HEK293 (cell line): Measurements from ENCODE around the gene S100A6.

Experiments used
- REST ChIP-seq: fragments of 450-650 bp; formaldehyde crosslinking; IDR thresholded peaks from 2 replicates; pipeline ENCODE4 v1.5.1; 2016; ENCODE audit warnings: missing biosample characterization, missing genetic modification characterization
- ZNF792 ChIP-seq: fragments of 450-650 bp; formaldehyde crosslinking; IDR thresholded peaks from 2 replicates; pipeline ENCODE4 v1.5.1; 2016; ENCODE audit warnings: missing biosample characterization, missing genetic modification characterization
- TF ChIP-seq, protein P1 (sequence below): fragments of 450-650 bp; formaldehyde crosslinking; IDR thresholded peaks from 2 replicates; pipeline ENCODE4 v1.5.1; 2016; ENCODE audit warnings: missing biosample characterization, missing genetic modification characterization
- TF ChIP-seq, protein P2 (sequence below): sonication (generic); formaldehyde crosslinking; IDR thresholded peaks from 2 replicates; pipeline ENCODE4 v1.8.1; 2022; ENCODE audit warnings: mild to moderate bottlenecking, moderate library complexity, missing genetic modification reagents
- TF ChIP-seq, protein P3 (sequence below): fragments of 450-650 bp; IDR thresholded peaks from 2 replicates; pipeline ENCODE4 v1.5.1; 2018; ENCODE audit warnings: missing biosample characterization, mild to moderate bottlenecking, missing genetic modification characterization
- TF ChIP-seq, protein P4 (sequence below): fragments of 450-650 bp; formaldehyde crosslinking; IDR thresholded peaks from 2 replicates; pipeline ENCODE4 v1.5.1; 2016; ENCODE audit warnings: missing biosample characterization, missing genetic modification characterization

- TF ChIP-seq REST (no peak), ZNF792 (no peak)
- TF ChIP-seq, protein P1, sequence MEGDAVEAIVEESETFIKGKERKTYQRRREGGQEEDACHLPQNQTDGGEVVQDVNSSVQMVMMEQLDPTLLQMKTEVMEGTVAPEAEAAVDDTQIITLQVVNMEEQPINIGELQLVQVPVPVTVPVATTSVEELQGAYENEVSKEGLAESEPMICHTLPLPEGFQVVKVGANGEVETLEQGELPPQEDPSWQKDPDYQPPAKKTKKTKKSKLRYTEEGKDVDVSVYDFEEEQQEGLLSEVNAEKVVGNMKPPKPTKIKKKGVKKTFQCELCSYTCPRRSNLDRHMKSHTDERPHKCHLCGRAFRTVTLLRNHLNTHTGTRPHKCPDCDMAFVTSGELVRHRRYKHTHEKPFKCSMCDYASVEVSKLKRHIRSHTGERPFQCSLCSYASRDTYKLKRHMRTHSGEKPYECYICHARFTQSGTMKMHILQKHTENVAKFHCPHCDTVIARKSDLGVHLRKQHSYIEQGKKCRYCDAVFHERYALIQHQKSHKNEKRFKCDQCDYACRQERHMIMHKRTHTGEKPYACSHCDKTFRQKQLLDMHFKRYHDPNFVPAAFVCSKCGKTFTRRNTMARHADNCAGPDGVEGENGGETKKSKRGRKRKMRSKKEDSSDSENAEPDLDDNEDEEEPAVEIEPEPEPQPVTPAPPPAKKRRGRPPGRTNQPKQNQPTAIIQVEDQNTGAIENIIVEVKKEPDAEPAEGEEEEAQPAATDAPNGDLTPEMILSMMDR (tag by site-specific recombination): no peak
- TF ChIP-seq, protein P2, sequence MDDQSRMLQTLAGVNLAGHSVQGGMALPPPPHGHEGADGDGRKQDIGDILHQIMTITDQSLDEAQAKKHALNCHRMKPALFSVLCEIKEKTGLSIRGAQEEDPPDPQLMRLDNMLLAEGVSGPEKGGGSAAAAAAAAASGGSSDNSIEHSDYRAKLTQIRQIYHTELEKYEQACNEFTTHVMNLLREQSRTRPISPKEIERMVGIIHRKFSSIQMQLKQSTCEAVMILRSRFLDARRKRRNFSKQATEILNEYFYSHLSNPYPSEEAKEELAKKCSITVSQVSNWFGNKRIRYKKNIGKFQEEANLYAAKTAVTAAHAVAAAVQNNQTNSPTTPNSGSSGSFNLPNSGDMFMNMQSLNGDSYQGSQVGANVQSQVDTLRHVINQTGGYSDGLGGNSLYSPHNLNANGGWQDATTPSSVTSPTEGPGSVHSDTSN: no peak
- TF ChIP-seq, protein P3, sequence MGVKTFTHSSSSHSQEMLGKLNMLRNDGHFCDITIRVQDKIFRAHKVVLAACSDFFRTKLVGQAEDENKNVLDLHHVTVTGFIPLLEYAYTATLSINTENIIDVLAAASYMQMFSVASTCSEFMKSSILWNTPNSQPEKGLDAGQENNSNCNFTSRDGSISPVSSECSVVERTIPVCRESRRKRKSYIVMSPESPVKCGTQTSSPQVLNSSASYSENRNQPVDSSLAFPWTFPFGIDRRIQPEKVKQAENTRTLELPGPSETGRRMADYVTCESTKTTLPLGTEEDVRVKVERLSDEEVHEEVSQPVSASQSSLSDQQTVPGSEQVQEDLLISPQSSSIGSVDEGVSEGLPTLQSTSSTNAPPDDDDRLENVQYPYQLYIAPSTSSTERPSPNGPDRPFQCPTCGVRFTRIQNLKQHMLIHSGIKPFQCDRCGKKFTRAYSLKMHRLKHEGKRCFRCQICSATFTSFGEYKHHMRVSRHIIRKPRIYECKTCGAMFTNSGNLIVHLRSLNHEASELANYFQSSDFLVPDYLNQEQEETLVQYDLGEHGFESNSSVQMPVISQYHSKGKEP (tag by site-specific recombination): no peak
- TF ChIP-seq, protein P4, sequence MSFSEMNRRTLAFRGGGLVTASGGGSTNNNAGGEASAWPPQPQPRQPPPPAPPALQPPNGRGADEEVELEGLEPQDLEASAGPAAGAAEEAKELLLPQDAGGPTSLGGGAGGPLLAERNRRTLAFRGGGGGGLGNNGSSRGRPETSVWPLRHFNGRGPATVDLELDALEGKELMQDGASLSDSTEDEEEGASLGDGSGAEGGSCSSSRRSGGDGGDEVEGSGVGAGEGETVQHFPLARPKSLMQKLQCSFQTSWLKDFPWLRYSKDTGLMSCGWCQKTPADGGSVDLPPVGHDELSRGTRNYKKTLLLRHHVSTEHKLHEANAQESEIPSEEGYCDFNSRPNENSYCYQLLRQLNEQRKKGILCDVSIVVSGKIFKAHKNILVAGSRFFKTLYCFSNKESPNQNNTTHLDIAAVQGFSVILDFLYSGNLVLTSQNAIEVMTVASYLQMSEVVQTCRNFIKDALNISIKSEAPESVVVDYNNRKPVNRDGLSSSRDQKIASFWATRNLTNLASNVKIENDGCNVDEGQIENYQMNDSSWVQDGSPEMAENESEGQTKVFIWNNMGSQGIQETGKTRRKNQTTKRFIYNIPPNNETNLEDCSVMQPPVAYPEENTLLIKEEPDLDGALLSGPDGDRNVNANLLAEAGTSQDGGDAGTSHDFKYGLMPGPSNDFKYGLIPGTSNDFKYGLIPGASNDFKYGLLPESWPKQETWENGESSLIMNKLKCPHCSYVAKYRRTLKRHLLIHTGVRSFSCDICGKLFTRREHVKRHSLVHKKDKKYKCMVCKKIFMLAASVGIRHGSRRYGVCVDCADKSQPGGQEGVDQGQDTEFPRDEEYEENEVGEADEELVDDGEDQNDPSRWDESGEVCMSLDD (tag by site-specific recombination): no peak
Observed at GRCh38 chr1:153509729-153510354, 25.9 kb downstream of the S100A6 start.
